ENCODE measurements around the gene STEEP1.

Gene STEEP1

DNA sequence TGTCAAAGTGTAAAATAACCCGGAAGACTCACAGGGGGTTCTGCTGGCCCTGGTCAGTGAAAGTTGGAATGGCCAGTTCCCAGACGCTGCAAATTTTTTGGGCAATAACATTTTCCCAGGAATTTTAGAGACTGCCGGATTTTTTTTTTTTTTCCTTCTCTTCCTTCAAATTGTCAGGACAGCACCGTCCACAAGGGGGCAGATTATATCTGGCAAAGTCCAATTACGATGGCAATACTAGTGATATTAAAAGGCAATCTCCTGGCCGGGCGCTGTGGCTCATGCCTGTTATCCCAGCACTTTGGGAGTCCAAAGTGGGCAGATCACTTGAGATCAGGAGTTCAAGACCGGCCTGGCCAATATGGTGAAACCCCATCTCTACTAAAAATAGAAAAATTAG lies 76.5 kb downstream of the STEEP1 start:
- peak; percentile 54 for DNase-seq
